K562 (cell line): ENCODE data around the gene USP26.

Source experiments
- CTCF ChIP-seq, 3 experiments: IDR thresholded peaks in 2 of 3; conservative IDR thresholded peaks in 1 of 3; 2 replicates each; pipeline ENCODE4 v1.5.1; 2011 to 2012; ENCODE audit warnings: low read length in 3 of 3, mild to moderate bottlenecking in 3 of 3, control low read depth in 2 of 3, improper control_type of control experiment in 1 of 3, inconsistent platforms in 1 of 3, low read depth in 1 of 3, mixed read lengths in 1 of 3, moderate library complexity in 1 of 3; ENCODE audit not compliant: insufficient read depth in 2 of 3
- FOXA1 ChIP-seq: fragments of 450-650 bp; IDR thresholded peaks from 2 replicates; pipeline ENCODE4 v1.6.1; 2016; ENCODE audit warnings: mild to moderate bottlenecking, borderline replicate concordance
- HBP1 ChIP-seq: fragments of 450-650 bp; formaldehyde crosslinking; IDR thresholded peaks from 2 replicates; pipeline ENCODE4 v1.4.0; 2022; ENCODE audit warnings: missing genetic modification characterization
- MED1 ChIP-seq: sonication (generic); formaldehyde crosslinking; IDR thresholded peaks from 2 replicates; pipeline ENCODE4 v1.8.1; 2023; ENCODE audit warnings: missing genetic modification reagents, borderline replicate concordance
- NFIC ChIP-seq: fragments of 450-650 bp; IDR thresholded peaks from 2 replicates; pipeline ENCODE4 v1.6.1; 2017; ENCODE audit warnings: mild to moderate bottlenecking, inconsistent platforms
- POLR2A ChIP-seq: fragments of 450-650 bp; conservative IDR thresholded peaks from 2 replicates; pipeline ENCODE4 v1.6.1; 2016
- ZZZ3 ChIP-seq: fragments of 450-650 bp; IDR thresholded peaks from 2 replicates; pipeline ENCODE4 v1.6.1; 2016; ENCODE audit warnings: antibody characterized with exemption, mild to moderate bottlenecking, moderate library complexity
- TF ChIP-seq, protein P1 (sequence below): IDR thresholded peaks from 2 replicates; pipeline ENCODE4 v1.6.1; 2016; ENCODE audit warnings: missing genetic modification characterization, missing compliant biosample characterization

DNA sequence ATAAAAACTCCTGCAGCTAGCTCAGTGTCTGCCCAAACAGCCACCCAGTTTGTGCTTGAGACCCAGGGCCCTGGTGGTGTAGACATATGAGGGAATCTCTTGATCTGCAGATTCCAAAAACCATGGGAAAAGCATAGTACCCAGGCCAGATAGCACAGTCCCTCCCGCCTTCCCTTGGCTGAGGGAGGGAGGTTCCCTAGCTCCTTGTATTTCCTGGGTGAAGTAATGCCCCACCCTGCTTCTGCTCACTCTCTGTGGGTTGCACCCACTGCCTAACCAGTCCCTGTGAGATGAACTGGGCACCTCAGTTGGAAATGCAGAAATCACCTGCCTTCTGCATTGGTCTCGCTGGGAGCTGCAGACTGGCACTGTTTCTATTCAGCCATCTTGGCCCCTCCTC, 54.6 kb downstream of the USP26 start:
- TF ChIP-seq MED1 (CRISPR knock-in tag) (no peak), NFIC (no peak), CTCF (IDR thresholded peaks at IDR 0.05 in 2 of 3, conservative IDR thresholded peaks at IDR 0.05 in 1 of 3; ENCODE audit: insufficient read depth in 2 of 3, low read depth in 1 of 3, low read length in 3 of 3) (no peak), FOXA1 (no peak), POLR2A (no peak), HBP1 (CRISPR knock-in tag) (no peak), ZZZ3 (no peak)
- TF ChIP-seq, protein P1, sequence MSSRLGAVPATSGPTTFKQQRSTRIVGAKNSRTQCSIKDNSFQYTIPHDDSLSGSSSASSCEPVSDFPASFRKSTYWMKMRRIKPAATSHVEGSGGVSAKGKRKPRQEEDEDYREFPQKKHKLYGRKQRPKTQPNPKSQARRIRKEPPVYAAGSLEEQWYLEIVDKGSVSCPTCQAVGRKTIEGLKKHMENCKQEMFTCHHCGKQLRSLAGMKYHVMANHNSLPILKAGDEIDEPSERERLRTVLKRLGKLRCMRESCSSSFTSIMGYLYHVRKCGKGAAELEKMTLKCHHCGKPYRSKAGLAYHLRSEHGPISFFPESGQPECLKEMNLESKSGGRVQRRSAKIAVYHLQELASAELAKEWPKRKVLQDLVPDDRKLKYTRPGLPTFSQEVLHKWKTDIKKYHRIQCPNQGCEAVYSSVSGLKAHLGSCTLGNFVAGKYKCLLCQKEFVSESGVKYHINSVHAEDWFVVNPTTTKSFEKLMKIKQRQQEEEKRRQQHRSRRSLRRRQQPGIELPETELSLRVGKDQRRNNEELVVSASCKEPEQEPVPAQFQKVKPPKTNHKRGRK, result no peak
